ENCODE results near the gene OTUB2.

DNA sequence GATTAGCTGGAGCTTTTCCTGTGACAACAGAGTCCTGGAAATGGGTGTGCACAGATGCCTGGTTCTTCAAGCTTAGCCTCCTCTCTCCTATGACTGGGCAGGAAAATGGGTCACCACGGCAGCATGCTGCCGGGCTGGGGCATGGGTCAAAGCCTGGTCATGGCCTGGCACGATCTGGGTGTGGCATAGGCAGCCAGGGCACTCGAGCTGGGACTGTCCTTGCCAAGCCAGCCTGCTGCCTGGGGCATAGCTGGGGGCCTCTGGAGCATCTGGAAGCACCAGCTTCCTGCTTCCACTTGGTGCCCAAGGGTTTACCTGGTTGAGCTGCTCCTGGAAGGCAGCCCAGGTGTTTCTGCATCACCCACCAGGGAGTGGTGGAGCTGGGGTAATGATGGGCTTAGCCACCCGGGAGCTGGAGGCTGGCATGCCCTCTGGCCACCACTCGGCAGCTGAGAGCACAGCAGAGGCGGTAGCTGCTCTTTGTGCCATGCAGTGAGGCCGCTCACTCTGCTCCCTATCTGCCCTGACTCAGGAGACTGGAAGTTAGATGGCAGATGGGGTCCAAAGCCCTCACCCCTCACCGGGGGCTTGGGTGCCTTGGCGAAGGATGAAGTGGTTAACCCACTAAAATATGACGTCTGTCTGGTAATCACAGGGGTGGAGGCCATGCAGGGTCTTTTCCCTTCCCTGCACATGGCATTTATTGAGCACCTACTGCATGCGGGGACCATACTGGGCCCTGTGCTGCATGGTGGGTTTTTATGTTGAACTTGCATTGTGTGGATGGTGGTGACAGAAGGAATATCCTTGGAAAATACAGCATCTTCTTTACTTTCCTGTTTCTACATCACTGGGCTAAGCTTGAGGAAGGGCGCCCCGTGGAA, 1.7 kb downstream of the OTUB2 start:
- TF ChIP-seq, protein P1, sequence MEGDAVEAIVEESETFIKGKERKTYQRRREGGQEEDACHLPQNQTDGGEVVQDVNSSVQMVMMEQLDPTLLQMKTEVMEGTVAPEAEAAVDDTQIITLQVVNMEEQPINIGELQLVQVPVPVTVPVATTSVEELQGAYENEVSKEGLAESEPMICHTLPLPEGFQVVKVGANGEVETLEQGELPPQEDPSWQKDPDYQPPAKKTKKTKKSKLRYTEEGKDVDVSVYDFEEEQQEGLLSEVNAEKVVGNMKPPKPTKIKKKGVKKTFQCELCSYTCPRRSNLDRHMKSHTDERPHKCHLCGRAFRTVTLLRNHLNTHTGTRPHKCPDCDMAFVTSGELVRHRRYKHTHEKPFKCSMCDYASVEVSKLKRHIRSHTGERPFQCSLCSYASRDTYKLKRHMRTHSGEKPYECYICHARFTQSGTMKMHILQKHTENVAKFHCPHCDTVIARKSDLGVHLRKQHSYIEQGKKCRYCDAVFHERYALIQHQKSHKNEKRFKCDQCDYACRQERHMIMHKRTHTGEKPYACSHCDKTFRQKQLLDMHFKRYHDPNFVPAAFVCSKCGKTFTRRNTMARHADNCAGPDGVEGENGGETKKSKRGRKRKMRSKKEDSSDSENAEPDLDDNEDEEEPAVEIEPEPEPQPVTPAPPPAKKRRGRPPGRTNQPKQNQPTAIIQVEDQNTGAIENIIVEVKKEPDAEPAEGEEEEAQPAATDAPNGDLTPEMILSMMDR (IDR thresholded peaks at IDR 0.05; ENCODE audit: insufficient read depth, low read length), result no peak
- TF ChIP-seq POLR2AphosphoS5 (IDR thresholded peaks at IDR 0.05; ENCODE audit: low read depth), result no peak
- no peak for TF ChIP-seq REST (IDR thresholded peaks at IDR 0.05; ENCODE audit: insufficient replicate concordance, low read depth)
- TF ChIP-seq GABPA (IDR thresholded peaks at IDR 0.05; ENCODE audit: low read depth), result no peak
- TF ChIP-seq SPI1 (IDR thresholded peaks at IDR 0.05; ENCODE audit: borderline replicate concordance, low read depth), result no peak
